CD8-positive, alpha-beta memory T cell (primary cell): Measurements from ENCODE around the gene LOC128125822.
A peak's percentile ranks its signal among the peaks of the same experiment; 100 is the strongest.

Experiments
- CTCF ChIA-PET: fragments of 350-600 bp; sonication (Branson Sonifier 250); formaldehyde crosslinking; loops from one replicate; lab custom pipeline; 2021; ENCODE audit warnings: antibody characterized with exemption; lab: Charles Lee
- POLR2A ChIA-PET: fragments of 350-600 bp; sonication (Branson Sonifier 250); formaldehyde crosslinking; loops from one replicate; lab custom pipeline; 2021; ENCODE audit warnings: antibody characterized with exemption; lab: Charles Lee
- DNase-seq, 5 donors: peaks; one replicate each; pipeline versions ENCODE4 v3.0.0 to v3.0.0-alpha.2; 2020 to 2022; ENCODE audit warnings: mixed read lengths in 1 of 5
- H3K27ac ChIP-seq: one replicate; pipeline ENCODE4 v1.7.0; 2013; ENCODE audit warnings: low read depth, mild to moderate bottlenecking, low read length, moderate library complexity
- H3K27me3 ChIP-seq: 2 replicates; pipeline ENCODE4 v1.7.0; 2013; ENCODE audit warnings: low read length, mild to moderate bottlenecking; ENCODE audit not compliant: insufficient read depth, poor library complexity, severe bottlenecking
- H3K36me3 ChIP-seq: 2 replicates; pipeline ENCODE4 v1.7.0; 2013; ENCODE audit warnings: mild to moderate bottlenecking, low read length, moderate library complexity; ENCODE audit not compliant: insufficient read depth
- H3K4me1 ChIP-seq: 2 replicates; pipeline ENCODE4 v1.7.0; 2013; ENCODE audit warnings: mild to moderate bottlenecking, low read length, moderate library complexity; ENCODE audit not compliant: insufficient read depth
- H3K4me3 ChIP-seq: 2 replicates; pipeline ENCODE4 v1.7.0; 2013; ENCODE audit warnings: mild to moderate bottlenecking, low read length
- H3K9me3 ChIP-seq: 2 replicates; pipeline ENCODE4 v1.7.0; 2013; ENCODE audit warnings: mild to moderate bottlenecking, low read length
- H3K27ac Mint-ChIP-seq, 8 donors: one replicate each; pipeline ENCODE4 v1.8.0; 2020 to 2021; ENCODE audit warnings: mixed read lengths in 8 of 8, mild to moderate bottlenecking in 6 of 8, inconsistent platforms in 3 of 8, moderate library complexity in 3 of 8
- H3K27me3 Mint-ChIP-seq, 2 donors: one replicate each; pipeline ENCODE4 v1.8.0; 2020 to 2021; ENCODE audit warnings: mixed read lengths in 2 of 2, mild to moderate bottlenecking in 1 of 2, moderate library complexity in 1 of 2
- H3K36me3 Mint-ChIP-seq, 3 donors: one replicate each; pipeline ENCODE4 v1.8.0; 2020 to 2021; ENCODE audit warnings: mixed read lengths in 3 of 3, inconsistent platforms in 1 of 3, mild to moderate bottlenecking in 1 of 3
- H3K4me1 Mint-ChIP-seq, 3 donors: one replicate each; pipeline ENCODE4 v1.8.0; 2020 to 2021; ENCODE audit warnings: mixed read lengths in 3 of 3, inconsistent platforms in 1 of 3, mild to moderate bottlenecking in 1 of 3
- H3K4me3 Mint-ChIP-seq, 7 donors: one replicate each; pipeline ENCODE4 v1.8.0; 2020 to 2021; ENCODE audit warnings: mixed read lengths in 7 of 7, mild to moderate bottlenecking in 6 of 7, moderate library complexity in 4 of 7, inconsistent platforms in 2 of 7
- H3K9me3 Mint-ChIP-seq, 5 donors: one replicate each; pipeline ENCODE4 v1.8.0; 2020 to 2022; ENCODE audit warnings: mixed read lengths in 5 of 5, mild to moderate bottlenecking in 3 of 5, moderate library complexity in 2 of 5, inconsistent platforms in 1 of 5

The LOC128125822 gene

DNA sequence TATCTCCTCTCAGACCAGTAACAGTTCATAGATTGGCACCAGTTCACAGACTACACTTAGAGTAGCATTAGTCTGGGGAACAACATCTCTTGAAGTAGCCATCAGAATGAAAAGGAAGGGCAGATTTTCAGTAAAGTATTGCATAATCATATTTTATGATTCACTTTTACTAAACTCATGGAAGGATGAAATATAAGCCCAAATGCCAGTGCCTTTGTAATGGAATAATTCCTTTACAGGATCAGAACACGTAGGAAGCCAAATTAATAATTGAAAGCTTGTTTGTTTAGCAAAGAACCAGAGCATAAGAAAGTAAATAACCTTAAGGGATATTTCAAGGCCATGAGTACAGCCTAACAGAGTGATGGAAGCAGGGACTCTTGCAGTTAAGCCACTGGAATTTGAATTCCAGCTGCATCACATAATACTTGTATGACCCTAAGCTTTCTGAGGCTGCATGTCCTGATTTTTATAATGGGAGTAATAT lies 11.4 kb upstream of the LOC128125822 start:
- CTCF ChIA-PET = interaction anchor here (0.8 kb wide), 1 partner anchor 13 kb away, joined by 3 read pairs; no protein-coding TSS in a partner anchor
- no peaks in the 10 kb centered on the region for H3K36me3 ChIP-seq
- no peak overlapping the region for H3K27ac ChIP-seq
- Mint-ChIP-seq H3K9me3 (no peaks in the 10 kb centered on the region), H3K4me1 (no peaks in the 10 kb centered on the region), H3K4me3 (no peak overlapping the region), H3K27ac (no peak overlapping the region), H3K27me3 (peaks cover 0 to 58% of the 10 kb centered on the region in 2 donors), H3K36me3 (no peaks in the 10 kb centered on the region)
- no peaks in the 10 kb centered on the region for H3K4me1 ChIP-seq
- no peaks in the 10 kb centered on the region for H3K27me3 ChIP-seq
- no peak for DNase-seq
- no peaks in the 10 kb centered on the region for H3K9me3 ChIP-seq
- POLR2A ChIA-PET = no interaction called here
- no peak overlapping the region for H3K4me3 ChIP-seq

GRCh38 chr6:63561288-63561687 lies 11.0 kb upstream of the LOC128125822 start:
- H3K27me3 ChIP-seq = no peaks in the 10 kb centered on the region
- no peaks in the 10 kb centered on the region for H3K36me3 ChIP-seq
- POLR2A ChIA-PET = no interaction called here
- no peaks in the 10 kb centered on the region for H3K4me1 ChIP-seq
- no peak overlapping the region for H3K4me3 ChIP-seq
- no peak overlapping the region for H3K27ac ChIP-seq
- peaks cover 0 to 59% of the 10 kb centered on the region in 2 donors for H3K27me3 Mint-ChIP-seq
- H3K27ac Mint-ChIP-seq = no peak overlapping the region
- H3K9me3 Mint-ChIP-seq = no peaks in the 10 kb centered on the region
- CTCF ChIA-PET = interaction anchor here (0.8 kb wide), 1 partner anchor 13 kb away, joined by 3 read pairs; no protein-coding TSS in a partner anchor
- DNase-seq = no peak
- H3K4me3 Mint-ChIP-seq = no peak overlapping the region
- no peaks in the 10 kb centered on the region for H3K36me3 Mint-ChIP-seq
- no peaks in the 10 kb centered on the region for H3K4me1 Mint-ChIP-seq
- H3K9me3 ChIP-seq = no peaks in the 10 kb centered on the region

- POLR2A ChIA-PET = no interaction called here
- no peaks in the 10 kb centered on the region for H3K4me1 Mint-ChIP-seq
- Histone ChIP-seq H3K27ac (no peak overlapping the region), H3K36me3 (no peaks in the 10 kb centered on the region), H3K27me3 (no peaks in the 10 kb centered on the region), H3K4me3 (no peak overlapping the region), H3K4me1 (no peaks in the 10 kb centered on the region), H3K9me3 (no peaks in the 10 kb centered on the region)
- CTCF ChIA-PET = no interaction called here
- H3K27me3 Mint-ChIP-seq = peaks cover 0 to 43% of the 10 kb centered on the region in 2 donors
- no peak for DNase-seq
- H3K4me3 Mint-ChIP-seq = no peak overlapping the region
- H3K9me3 Mint-ChIP-seq = no peaks in the 10 kb centered on the region
- no peak overlapping the region for H3K27ac Mint-ChIP-seq
- H3K36me3 Mint-ChIP-seq = no peaks in the 10 kb centered on the region
Observed at GRCh38 chr6:63563235-63563634, 9.0 kb upstream of the LOC128125822 start.

GRCh38 chr6:63565058-63565726 lies 7.1 kb upstream of the LOC128125822 start:
- Histone ChIP-seq H3K4me1 (no peaks in the 10 kb centered on the region), H3K9me3 (no peaks in the 10 kb centered on the region), H3K36me3 (no peaks in the 10 kb centered on the region), H3K27ac (no peak overlapping the region), H3K27me3 (no peaks in the 10 kb centered on the region), H3K4me3 (no peak overlapping the region)
- Mint-ChIP-seq H3K27me3 (peaks cover 0 to 31% of the 10 kb centered on the region in 2 donors), H3K27ac (no peak overlapping the region), H3K4me3 (no peak overlapping the region), H3K36me3 (no peaks in the 10 kb centered on the region), H3K9me3 (no peaks in the 10 kb centered on the region), H3K4me1 (no peaks in the 10 kb centered on the region)
- CTCF ChIA-PET = no interaction called here
- POLR2A ChIA-PET = no interaction called here
- no peak for DNase-seq

DNA sequence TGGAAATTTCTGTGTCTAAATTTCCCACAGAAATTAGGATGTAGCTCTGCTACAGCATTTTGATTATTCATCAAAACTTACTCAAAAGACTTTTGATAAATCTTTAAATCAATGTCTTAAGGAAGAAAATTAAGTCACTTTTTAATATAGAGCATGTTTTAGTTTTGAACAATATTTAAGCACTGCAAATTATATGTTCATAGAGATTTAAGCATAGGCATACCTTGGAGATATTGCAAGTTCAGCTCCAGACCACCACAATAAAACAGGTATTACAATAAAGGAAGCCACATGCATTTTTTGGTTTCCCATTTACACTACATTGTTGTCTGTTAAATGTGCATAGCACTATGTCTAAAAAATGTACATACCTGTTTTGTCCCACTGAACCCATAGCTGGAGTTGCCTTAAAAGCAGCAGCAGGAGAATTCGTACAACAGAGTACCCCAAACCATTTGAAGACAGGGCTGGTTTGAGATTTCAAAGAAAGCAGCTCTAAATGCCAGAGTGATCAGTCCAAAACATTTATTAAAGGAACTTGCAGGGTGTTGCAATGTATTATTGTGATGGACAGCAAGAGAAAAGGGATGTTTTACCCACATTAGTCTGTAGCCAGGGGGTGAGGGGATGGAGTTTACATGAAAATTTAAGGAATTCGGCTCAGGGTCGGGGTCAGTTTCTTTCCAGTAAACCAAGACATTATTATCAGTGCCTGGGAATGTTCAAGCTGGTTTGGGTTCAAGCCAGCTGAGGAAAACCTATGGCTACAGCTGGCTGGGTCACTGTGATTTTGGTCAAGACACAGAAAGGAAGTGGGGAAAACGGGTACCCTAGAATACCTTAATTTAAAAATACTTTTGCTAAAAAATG lies 6.3 kb upstream of the LOC128125822 start:
- H3K27me3 ChIP-seq = no peaks in the 10 kb centered on the region
- H3K4me3 ChIP-seq = no peak overlapping the region
- CTCF ChIA-PET = no interaction called here
- H3K27ac ChIP-seq = no peak overlapping the region
- Mint-ChIP-seq H3K9me3 (no peaks in the 10 kb centered on the region), H3K27me3 (peaks cover 0 to 31% of the 10 kb centered on the region in 2 donors), H3K27ac (no peak overlapping the region), H3K36me3 (no peaks in the 10 kb centered on the region), H3K4me3 (no peak overlapping the region), H3K4me1 (no peaks in the 10 kb centered on the region)
- H3K9me3 ChIP-seq = no peaks in the 10 kb centered on the region
- no peaks in the 10 kb centered on the region for H3K36me3 ChIP-seq
- no peak for DNase-seq
- H3K4me1 ChIP-seq = peaks cover under 1% of the 10 kb centered on the region
- POLR2A ChIA-PET = no interaction called here

- Histone ChIP-seq H3K27me3 (no peaks in the 10 kb centered on the region), H3K9me3 (no peaks in the 10 kb centered on the region), H3K4me1 (peaks cover 10% of the 10 kb centered on the region), H3K36me3 (no peaks in the 10 kb centered on the region), H3K27ac (no peak overlapping the region), H3K4me3 (no peak overlapping the region)
- DNase-seq = no peak
- ChIA-PET CTCF (no interaction called here), POLR2A (no interaction called here)
- no peak overlapping the region for H3K4me3 Mint-ChIP-seq
- H3K27ac Mint-ChIP-seq = no peak overlapping the region
- H3K9me3 Mint-ChIP-seq = no peaks in the 10 kb centered on the region
- peaks cover 0 to 5% (median 0%) of the 10 kb centered on the region in 3 donors for H3K36me3 Mint-ChIP-seq
- H3K4me1 Mint-ChIP-seq = peaks cover 7 to 8% (median 8%) of the 10 kb centered on the region in 3 donors
- H3K27me3 Mint-ChIP-seq = peaks cover 4 to 24% of the 10 kb centered on the region in 2 donors
Observed at GRCh38 chr6:63567966-63568365, 4.3 kb upstream of the LOC128125822 start.

DNA sequence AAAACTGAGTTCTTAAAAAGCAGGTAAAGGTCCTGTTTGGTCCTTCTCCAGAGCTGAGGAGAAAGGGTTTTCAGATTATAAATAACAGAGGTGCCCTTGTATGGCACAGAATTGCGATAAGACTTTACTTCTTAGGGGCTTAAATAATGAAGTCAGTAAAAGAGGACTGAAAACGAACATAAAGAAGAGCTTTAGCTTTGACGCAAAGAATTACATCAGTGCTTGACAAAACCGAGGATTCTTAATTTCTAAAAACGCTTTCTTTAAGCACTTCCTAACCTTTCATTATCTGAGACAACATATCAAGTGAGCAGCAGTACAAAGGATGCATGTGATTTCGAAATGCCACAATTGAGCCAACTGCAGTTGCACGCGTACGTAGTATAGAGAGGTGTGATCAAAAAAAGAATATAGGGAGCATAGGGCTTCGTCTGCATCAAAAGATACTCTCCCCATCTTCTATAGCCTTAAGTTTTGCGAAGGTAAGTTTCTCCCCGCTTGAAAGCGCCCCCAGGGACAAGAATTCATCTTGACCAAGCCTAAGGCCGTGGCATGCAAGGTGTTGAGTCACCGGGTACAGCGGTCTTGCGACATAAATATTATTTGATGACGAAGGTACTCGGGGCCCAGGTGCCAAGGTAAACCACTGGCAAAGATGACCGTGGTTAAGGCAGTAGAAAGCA lies 778 bp upstream of the LOC128125822 start:
- ChIA-PET POLR2A (interaction anchor here (1.2 kb wide), 1 partner anchor 64 kb away, joined by 4 read pairs; the partner anchor contains the start of gene PHF3), CTCF (interaction anchor here (1.4 kb wide), 1 partner anchor 64 kb away, joined by 3 read pairs; the partner anchor contains the start of gene PHF3)
- Histone ChIP-seq H3K27ac (peak overlapping the region; percentile 87), H3K4me3 (peak overlapping the region; percentile 52), H3K36me3 (peaks cover 3% of the 10 kb centered on the region), H3K9me3 (no peaks in the 10 kb centered on the region), H3K27me3 (no peaks in the 10 kb centered on the region), H3K4me1 (peaks cover 25% of the 10 kb centered on the region)
- Mint-ChIP-seq H3K36me3 (peaks cover 0 to 16% (median 0%) of the 10 kb centered on the region in 3 donors), H3K4me1 (peaks cover 28 to 37% (median 36%) of the 10 kb centered on the region in 3 donors), H3K9me3 (no peaks in the 10 kb centered on the region), H3K4me3 (peak overlapping the region; percentile 87 to 100 (median 92)), H3K27ac (peak overlapping the region; percentile 94 to 100 (median 98)), H3K27me3 (peaks cover 0 to 4% of the 10 kb centered on the region in 2 donors)
- DNase-seq = peak in 2 of 5 donors; percentile 35 to 77
